GM23248 (cell line): ENCODE measurements around the gene UTY.

Source experiments
- EZH2 ChIP-seq: fragments of 200-600 bp; sonication (generic); IDR thresholded peaks from 2 replicates; pipeline ENCODE4 v1.6.1; 2018; ENCODE audit warnings: antibody characterized with exemption, mild to moderate bottlenecking; ENCODE audit not compliant: insufficient read depth, poor library complexity, severe bottlenecking
- EZH2phosphoT487 ChIP-seq: fragments of 200-600 bp; sonication (generic); IDR thresholded peaks from 2 replicates; pipeline ENCODE4 v1.6.1; 2018; ENCODE audit warnings: antibody characterized with exemption, moderate library complexity, mild to moderate bottlenecking, low read depth; ENCODE audit not compliant: insufficient read depth

DNA sequence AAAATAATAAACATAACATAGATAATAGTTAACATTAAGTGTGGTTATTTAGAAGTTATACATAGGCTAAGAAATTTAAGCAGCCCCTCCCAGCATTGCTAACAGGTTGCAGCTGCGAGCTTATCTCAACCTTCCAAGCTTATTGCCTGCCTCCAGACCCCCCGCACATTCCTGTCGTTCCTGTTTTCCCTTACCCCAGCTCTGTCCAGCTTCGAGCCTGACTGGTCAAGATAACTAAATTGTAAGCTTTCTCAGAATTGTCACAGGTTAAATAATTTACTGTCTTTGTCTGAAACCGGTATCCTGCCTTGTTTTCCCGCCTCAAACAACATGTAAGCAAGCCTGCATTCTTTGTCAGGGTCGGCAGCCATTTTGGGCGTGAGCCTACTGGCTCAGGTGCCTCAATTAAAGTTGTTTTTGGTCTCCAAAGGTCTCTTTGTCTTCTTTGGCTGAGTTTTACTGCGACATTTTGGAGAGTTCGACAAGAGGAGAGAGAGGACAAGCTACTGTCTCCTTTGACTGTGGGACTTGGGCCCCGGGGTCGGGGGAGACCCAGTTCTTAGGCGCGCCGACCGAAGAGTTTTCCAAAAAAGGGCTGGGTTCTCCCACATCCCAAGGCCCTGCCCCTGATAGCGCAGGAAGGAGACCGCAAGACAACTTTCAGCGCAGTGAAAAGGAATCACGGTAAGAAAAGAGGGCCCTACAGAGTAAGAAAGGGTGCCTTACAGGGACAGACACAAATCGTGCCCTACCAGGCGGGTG, 44.4 kb downstream of the UTY start:
- no peak for TF ChIP-seq EZH2
- TF ChIP-seq EZH2phosphoT487, result no peak
